ENCODE data around the gene NAXD. TPM values are rescaled to one million over a fixed set of nuclear protein-coding genes. Genes with fewer than 3 reads are reported as not detected.
"Not testable (repeated sequence)": the region's sequence is repeated elsewhere in the genome, so short reads cannot be mapped to it uniquely, and the experiment has no call there.

NAXD gene
- total RNA-seq, 1 experiment from 2014 or later, result 27.7 TPM

GRCh38 chr13:110597041-110597689 lies 18.2 kb upstream of the NAXD start:
- DNase-seq (ENCODE audit: unreplicated experiment), result no peak
- no peaks in the 10 kb centered on the region for H3K9me3 Mint-ChIP-seq (ENCODE audit: unreplicated experiment)
- no peak overlapping the region for H3K27ac Mint-ChIP-seq (ENCODE audit: low read depth, unreplicated experiment)
- H3K27me3 Mint-ChIP-seq (ENCODE audit: insufficient read depth, unreplicated experiment), result no peaks in the 10 kb centered on the region
- no peaks in the 10 kb centered on the region for H3K4me1 Mint-ChIP-seq (ENCODE audit: insufficient read depth, unreplicated experiment)
- H3K36me3 Mint-ChIP-seq (ENCODE audit: insufficient read depth, unreplicated experiment), result no peaks in the 10 kb centered on the region
- ChIA-PET CTCF (interaction anchor here (0.7 to 1.1 kb wide), 4 partner anchors 42 to 435 kb away, joined by 3 to 4 read pairs (median 4); no protein-coding TSS in a partner anchor), POLR2A (interaction anchor here (0.9 to 1.0 kb wide), 2 partner anchors 18 to 35 kb away, joined by 3 to 4 read pairs; partner anchors contain the start of gene NAXD)
- no peak overlapping the region for H3K4me3 Mint-ChIP-seq (ENCODE audit: unreplicated experiment)
- TF ChIP-seq, protein P1, sequence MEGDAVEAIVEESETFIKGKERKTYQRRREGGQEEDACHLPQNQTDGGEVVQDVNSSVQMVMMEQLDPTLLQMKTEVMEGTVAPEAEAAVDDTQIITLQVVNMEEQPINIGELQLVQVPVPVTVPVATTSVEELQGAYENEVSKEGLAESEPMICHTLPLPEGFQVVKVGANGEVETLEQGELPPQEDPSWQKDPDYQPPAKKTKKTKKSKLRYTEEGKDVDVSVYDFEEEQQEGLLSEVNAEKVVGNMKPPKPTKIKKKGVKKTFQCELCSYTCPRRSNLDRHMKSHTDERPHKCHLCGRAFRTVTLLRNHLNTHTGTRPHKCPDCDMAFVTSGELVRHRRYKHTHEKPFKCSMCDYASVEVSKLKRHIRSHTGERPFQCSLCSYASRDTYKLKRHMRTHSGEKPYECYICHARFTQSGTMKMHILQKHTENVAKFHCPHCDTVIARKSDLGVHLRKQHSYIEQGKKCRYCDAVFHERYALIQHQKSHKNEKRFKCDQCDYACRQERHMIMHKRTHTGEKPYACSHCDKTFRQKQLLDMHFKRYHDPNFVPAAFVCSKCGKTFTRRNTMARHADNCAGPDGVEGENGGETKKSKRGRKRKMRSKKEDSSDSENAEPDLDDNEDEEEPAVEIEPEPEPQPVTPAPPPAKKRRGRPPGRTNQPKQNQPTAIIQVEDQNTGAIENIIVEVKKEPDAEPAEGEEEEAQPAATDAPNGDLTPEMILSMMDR (IDR thresholded peaks at IDR 0.05; ENCODE audit: unreplicated experiment), result no peak
- intact Hi-C loops (cut with micrococcal nuclease), result loop anchor here (10.0 kb wide), 3 partner anchors 318 to 438 kb away; partner anchors contain the start of gene ANKRD10
- no TSS peak for BruUV-seq (replicated peaks)

DNA sequence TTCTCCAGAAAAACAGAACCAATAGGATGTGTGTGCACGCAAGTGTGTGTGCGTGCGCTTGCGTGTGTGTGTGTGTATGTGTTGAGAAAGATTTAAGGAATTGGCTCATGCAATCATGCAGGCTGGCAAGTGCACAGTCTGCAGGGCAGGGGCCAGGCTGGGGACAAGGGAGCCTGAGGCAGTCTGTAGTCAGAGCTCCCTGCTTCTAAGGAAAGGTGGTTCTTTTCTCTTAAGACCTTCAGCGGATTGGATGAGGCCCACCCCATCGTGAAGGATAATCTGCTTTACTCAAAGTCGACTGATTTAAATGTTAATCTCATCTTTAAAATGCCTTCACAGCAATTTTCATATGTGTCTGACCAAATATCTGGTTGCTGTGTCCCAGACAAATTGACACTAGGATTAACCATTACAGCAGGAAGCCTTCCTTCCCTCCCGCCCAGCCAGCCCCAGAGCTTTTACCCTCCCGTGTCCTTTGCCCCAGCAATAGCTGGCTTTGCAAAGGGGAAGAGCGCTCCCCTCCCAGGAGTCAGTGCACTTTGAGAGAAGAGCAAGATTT lies 15.0 kb upstream of the NAXD start:
- CTCF ChIA-PET, result no interaction called here
- POLR2A ChIA-PET, result no interaction called here
- no peak overlapping the region for H3K27ac Mint-ChIP-seq (ENCODE audit: low read depth, unreplicated experiment)
- H3K4me1 Mint-ChIP-seq (ENCODE audit: insufficient read depth, unreplicated experiment), result no peaks in the 10 kb centered on the region
- no peaks in the 10 kb centered on the region for H3K27me3 Mint-ChIP-seq (ENCODE audit: insufficient read depth, unreplicated experiment)
- no peak for DNase-seq (ENCODE audit: unreplicated experiment)
- no peak overlapping the region for H3K4me3 Mint-ChIP-seq (ENCODE audit: unreplicated experiment)
- no peaks in the 10 kb centered on the region for H3K36me3 Mint-ChIP-seq (ENCODE audit: insufficient read depth, unreplicated experiment)
- no TSS peak for BruUV-seq (replicated peaks)
- intact Hi-C loops (cut with micrococcal nuclease), result no loop called here
- TF ChIP-seq, protein P1 (IDR thresholded peaks at IDR 0.05; ENCODE audit: unreplicated experiment), result no peak
- H3K9me3 Mint-ChIP-seq (ENCODE audit: unreplicated experiment), result no peaks in the 10 kb centered on the region

- BruUV-seq (replicated peaks), result no TSS peak
- no peaks in the 10 kb centered on the region for H3K27me3 Mint-ChIP-seq (ENCODE audit: insufficient read depth, unreplicated experiment)
- ChIA-PET CTCF (interaction anchor here (0.6 kb wide), 1 partner anchor 103 kb away, joined by 3 read pairs; no protein-coding TSS in a partner anchor), POLR2A (no interaction called here)
- no peaks in the 10 kb centered on the region for H3K9me3 Mint-ChIP-seq (ENCODE audit: unreplicated experiment)
- H3K4me1 Mint-ChIP-seq (ENCODE audit: insufficient read depth, unreplicated experiment), result no peaks in the 10 kb centered on the region
- no peak overlapping the region for H3K4me3 Mint-ChIP-seq (ENCODE audit: unreplicated experiment)
- DNase-seq (ENCODE audit: unreplicated experiment), result no peak
- intact Hi-C loops (cut with micrococcal nuclease), result no loop called here
- H3K36me3 Mint-ChIP-seq (ENCODE audit: insufficient read depth, unreplicated experiment), result no peaks in the 10 kb centered on the region
- TF ChIP-seq, protein P1 (IDR thresholded peaks at IDR 0.05; ENCODE audit: unreplicated experiment), result no peak
- H3K27ac Mint-ChIP-seq (ENCODE audit: low read depth, unreplicated experiment), result no peak overlapping the region
These were observed 14.4 kb upstream of the NAXD start for GRCh38 chr13:110600980-110601379.

- TF ChIP-seq, protein P1 (IDR thresholded peaks at IDR 0.05; ENCODE audit: unreplicated experiment), result no peak
- no peak overlapping the region for H3K4me3 Mint-ChIP-seq (ENCODE audit: unreplicated experiment)
- no peaks in the 10 kb centered on the region for H3K27me3 Mint-ChIP-seq (ENCODE audit: insufficient read depth, unreplicated experiment)
- no peaks in the 10 kb centered on the region for H3K4me1 Mint-ChIP-seq (ENCODE audit: insufficient read depth, unreplicated experiment)
- ChIA-PET CTCF (no interaction called here), POLR2A (no interaction called here)
- no TSS peak for BruUV-seq (replicated peaks)
- no peak overlapping the region for H3K27ac Mint-ChIP-seq (ENCODE audit: low read depth, unreplicated experiment)
- no peaks in the 10 kb centered on the region for H3K9me3 Mint-ChIP-seq (ENCODE audit: unreplicated experiment)
- intact Hi-C loops (cut with micrococcal nuclease), result no loop called here
- DNase-seq (ENCODE audit: unreplicated experiment), result no peak
- no peaks in the 10 kb centered on the region for H3K36me3 Mint-ChIP-seq (ENCODE audit: insufficient read depth, unreplicated experiment)
These were observed 10.2 kb upstream of the NAXD start for GRCh38 chr13:110605132-110605531.

DNA sequence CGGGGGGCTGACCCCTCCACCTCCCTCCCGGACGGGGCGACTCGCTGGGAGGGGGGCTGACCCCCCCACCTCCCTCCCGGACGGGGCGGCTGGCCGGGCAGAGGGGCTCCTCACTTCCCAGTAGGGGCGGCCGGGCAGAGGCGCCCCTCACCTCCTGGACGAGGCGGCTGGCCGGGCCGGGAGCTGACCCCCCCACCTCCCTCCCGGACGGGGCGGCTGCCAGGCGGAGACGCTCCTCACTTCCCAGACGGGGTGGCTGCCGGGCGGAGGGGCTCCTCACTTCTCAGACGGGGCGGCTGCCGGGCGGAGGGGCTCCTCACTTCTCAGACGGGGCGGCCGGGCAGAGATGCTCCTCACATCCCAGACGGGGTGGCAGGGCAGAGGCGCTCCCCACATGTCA lies 9.1 kb upstream of the NAXD start:
- H3K27me3 Mint-ChIP-seq (ENCODE audit: insufficient read depth, unreplicated experiment); H3K36me3 Mint-ChIP-seq (ENCODE audit: insufficient read depth, unreplicated experiment); H3K4me1 Mint-ChIP-seq (ENCODE audit: insufficient read depth, unreplicated experiment); CTCF ChIA-PET; POLR2A ChIA-PET; H3K4me3 Mint-ChIP-seq (ENCODE audit: unreplicated experiment); DNase-seq (ENCODE audit: unreplicated experiment); BruUV-seq (replicated peaks); intact Hi-C loops (cut with micrococcal nuclease); H3K9me3 Mint-ChIP-seq (ENCODE audit: unreplicated experiment); H3K27ac Mint-ChIP-seq (ENCODE audit: low read depth, unreplicated experiment): not testable (repeated sequence)

Data from MCF 10A (cell line).